IMR-90 (cell line): ENCODE measurements around the gene DOCK6.

ENCODE experiments used
- BHLHE40 ChIP-seq: fragments of 150-350 bp; IDR thresholded peaks from 2 replicates; pipeline ENCODE4 v1.6.1; 2016; ENCODE audit warnings: mild to moderate bottlenecking, low read depth, low read length
- CHD1 ChIP-seq: IDR thresholded peaks from 2 replicates; pipeline ENCODE4 v1.6.1; 2012; ENCODE audit warnings: low read depth, low read length, improper control_type of control experiment
- CTCF ChIP-seq: conservative IDR thresholded peaks from 2 replicates; pipeline ENCODE4 v1.5.1; 2012; ENCODE audit warnings: mild to moderate bottlenecking, low read depth, low read length, improper control_type of control experiment
- ELK1 ChIP-seq: fragments of 150-350 bp; IDR thresholded peaks from 2 replicates; pipeline ENCODE4 v1.6.1; 2016; ENCODE audit warnings: low read depth, mild to moderate bottlenecking, low read length, moderate library complexity, borderline replicate concordance
- MAFK ChIP-seq: IDR thresholded peaks from 2 replicates; pipeline ENCODE4 v1.6.1; 2012; ENCODE audit warnings: low read depth, low read length, improper control_type of control experiment
- MAZ ChIP-seq: IDR thresholded peaks from 2 replicates; pipeline ENCODE4 v1.6.1; 2012; ENCODE audit warnings: low read depth, mild to moderate bottlenecking, low read length, improper control_type of control experiment, moderate library complexity, borderline replicate concordance
- POLR2A ChIP-seq: IDR thresholded peaks from 2 replicates; pipeline ENCODE4 v1.6.1; 2012; ENCODE audit warnings: mild to moderate bottlenecking, low read depth, low read length
- SMC3 ChIP-seq: fragments of 150-350 bp; IDR thresholded peaks from 2 replicates; pipeline ENCODE4 v1.6.1; 2016; ENCODE audit warnings: low read depth, mild to moderate bottlenecking, antibody characterized with exemption, low read length, moderate library complexity

GRCh38 chr19:11209839-11210655 lies 52.3 kb downstream of the DOCK6 start:
- TF ChIP-seq CTCF (no peak), MAFK (no peak), SMC3 (no peak), BHLHE40 (no peak), POLR2A (no peak), MAZ (no peak), ELK1 (no peak), CHD1 (no peak)
